HEK293 (cell line): ENCODE data around the gene TTC9.

Experiments
- CTCF ChIP-seq: fragments of 450-650 bp; formaldehyde crosslinking; IDR thresholded peaks from 2 replicates; pipeline ENCODE4 v1.5.1; 2016; ENCODE audit warnings: missing biosample characterization, missing genetic modification characterization
- GLIS1 ChIP-seq: fragments of 450-650 bp; formaldehyde crosslinking; IDR thresholded peaks from 2 replicates; pipeline ENCODE4 v1.5.1; 2016; ENCODE audit warnings: missing biosample characterization, missing genetic modification characterization
- KLF9 ChIP-seq: fragments of 450-650 bp; formaldehyde crosslinking; IDR thresholded peaks from 2 replicates; pipeline ENCODE4 v1.5.1; 2016; ENCODE audit warnings: missing biosample characterization, missing genetic modification characterization, low read depth
- REST ChIP-seq: fragments of 450-650 bp; formaldehyde crosslinking; IDR thresholded peaks from 2 replicates; pipeline ENCODE4 v1.5.1; 2016; ENCODE audit warnings: missing biosample characterization, missing genetic modification characterization
- SP3 ChIP-seq: fragments of 450-650 bp; formaldehyde crosslinking; IDR thresholded peaks from 2 replicates; pipeline ENCODE4 v1.5.1; 2016; ENCODE audit warnings: missing biosample characterization, missing genetic modification characterization
- YY1 ChIP-seq: fragments of 450-650 bp; formaldehyde crosslinking; IDR thresholded peaks from 2 replicates; pipeline ENCODE4 v1.5.1; 2018; ENCODE audit warnings: missing biosample characterization, missing genetic modification characterization
- ZBTB7A ChIP-seq: fragments of 450-650 bp; formaldehyde crosslinking; IDR thresholded peaks from 2 replicates; pipeline ENCODE4 v1.5.1; 2016; ENCODE audit warnings: low read depth, missing biosample characterization, missing genetic modification characterization
- ZNF169 ChIP-seq: fragments of 450-650 bp; formaldehyde crosslinking; IDR thresholded peaks from 2 replicates; pipeline ENCODE4 v1.5.1; 2016; ENCODE audit warnings: missing biosample characterization, missing genetic modification characterization
- ZNF202 ChIP-seq: fragments of 450-650 bp; formaldehyde crosslinking; IDR thresholded peaks from 2 replicates; pipeline ENCODE4 v1.5.1; 2016; ENCODE audit warnings: missing biosample characterization, missing genetic modification characterization, borderline replicate concordance
- ZNF292 ChIP-seq: fragments of 450-650 bp; formaldehyde crosslinking; IDR thresholded peaks from 2 replicates; pipeline ENCODE4 v1.5.1; 2016; ENCODE audit warnings: low read depth, missing biosample characterization, missing genetic modification characterization, borderline replicate concordance
- ZNF37A ChIP-seq: fragments of 450-650 bp; IDR thresholded peaks from 2 replicates; pipeline ENCODE4 v1.5.1; 2018; ENCODE audit warnings: missing biosample characterization, missing genetic modification characterization
- ZNF707 ChIP-seq: fragments of 450-650 bp; formaldehyde crosslinking; IDR thresholded peaks from 2 replicates; pipeline ENCODE4 v1.5.1; 2016; ENCODE audit warnings: missing biosample characterization, missing genetic modification characterization

- TF ChIP-seq CTCF (tag by site-specific recombination) (no peak), ZNF37A (tag by site-specific recombination) (no peak), ZNF202 (no peak), KLF9 (tag by site-specific recombination) (no peak), ZNF169 (no peak), YY1 (tag by site-specific recombination) (no peak), ZNF707 (no peak), SP3 (tag by site-specific recombination) (no peak), ZNF292 (tag by site-specific recombination) (no peak), REST (tag by site-specific recombination) (no peak), GLIS1 (tag by site-specific recombination) (no peak), ZBTB7A (tag by site-specific recombination) (no peak)
Measured at GRCh38 chr14:70714055-70714550, 72.4 kb downstream of the TTC9 start.
